GM10266 (cell line): Measurements from ENCODE around the gene IL21R.
"Not testable (repeated sequence)": the region's sequence is repeated elsewhere in the genome, so short reads cannot be mapped to it uniquely, and the experiment has no call there.

Experiments
- DNase-seq: peaks from one replicate; pipeline ENCODE4 v3.0.0; 2012; ENCODE audit errors: extremely low spot score
- CTCF ChIP-seq: IDR thresholded peaks from 2 replicates; pipeline ENCODE4 v1.5.1; 2012; ENCODE audit warnings: mild to moderate bottlenecking, low read depth; ENCODE audit not compliant: control insufficient read depth, insufficient read depth; ENCODE audit errors: missing control alignments

The IL21R gene

GRCh38 chr16:27434141-27435051 lies 32.4 kb downstream of the IL21R start:
- TF ChIP-seq CTCF = no peak
- no peak for DNase-seq

- not testable (repeated sequence) for DNase-seq
These were observed 33.2 kb downstream of the IL21R start for GRCh38 chr16:27435146-27435545.

GRCh38 chr16:27436065-27436464 lies 34.1 kb downstream of the IL21R start:
- DNase-seq = no peak
- TF ChIP-seq CTCF = no peak

GRCh38 chr16:27436921-27437650 lies 35.1 kb downstream of the IL21R start:
- DNase-seq = no peak
- TF ChIP-seq CTCF = no peak

GRCh38 chr16:27437946-27438345 lies 36.0 kb downstream of the IL21R start:
- DNase-seq = no peak
- TF ChIP-seq CTCF = no peak

GRCh38 chr16:27439271-27440018 lies 37.5 kb downstream of the IL21R start:
- no peak for TF ChIP-seq CTCF
- no peak for DNase-seq

- TF ChIP-seq CTCF = no peak
- DNase-seq = no peak
These were observed 39.3 kb downstream of the IL21R start for GRCh38 chr16:27441276-27441675.
